ENCODE data around the gene FJX1. TPM values are rescaled to one million over a fixed set of nuclear protein-coding genes. Genes with fewer than 3 reads are reported as not detected.
A peak's percentile ranks its signal among the peaks of the same experiment; 100 is the strongest.

Gene FJX1
- total RNA-seq, 1 donor from 2014 or later = 72.8 TPM

GRCh38 chr11:35655856-35656255 is 37.6 kb downstream of the FJX1 start:
- Mint-ChIP-seq H3K4me1 (peaks cover 13% of the 10 kb centered on the region), H3K9me3 (no peaks in the 10 kb centered on the region), H3K36me3 (no peaks in the 10 kb centered on the region), H3K27me3 (ENCODE audit: low read depth) (peaks cover 2% of the 10 kb centered on the region), H3K4me3 (no peak overlapping the region), H3K27ac (no peak overlapping the region)
- TF ChIP-seq CTCF (IDR thresholded peaks at IDR 0.05; ENCODE audit: unreplicated experiment) = no peak
- DNase-seq (ENCODE audit: low spot score in 2 of 2, unreplicated experiment in 2 of 2) = no peak

GRCh38 chr11:35658020-35658948 is 40.0 kb downstream of the FJX1 start:
- H3K4me1 Mint-ChIP-seq = peaks cover 31% of the 10 kb centered on the region

GRCh38 chr11:35661534-35661933 is 43.3 kb downstream of the FJX1 start:
- H3K27me3 Mint-ChIP-seq (ENCODE audit: low read depth) = peaks cover 2% of the 10 kb centered on the region
- no peak overlapping the region for H3K27ac Mint-ChIP-seq
- H3K9me3 Mint-ChIP-seq = peaks cover 26% of the 10 kb centered on the region
- peaks cover 30% of the 10 kb centered on the region for H3K4me1 Mint-ChIP-seq
- TF ChIP-seq CTCF (IDR thresholded peaks at IDR 0.05; ENCODE audit: unreplicated experiment) = no peak
- H3K36me3 Mint-ChIP-seq = peaks cover 28% of the 10 kb centered on the region
- peak overlapping the region; percentile 95 for H3K4me3 Mint-ChIP-seq
- no peak for DNase-seq (ENCODE audit: low spot score in 2 of 2, unreplicated experiment in 2 of 2)

More at GRCh38 chr11:35658020-35658948, 40.0 kb downstream of the FJX1 start:
- DNase-seq (ENCODE audit: low spot score in 2 of 2, unreplicated experiment in 2 of 2) = no peak
- Mint-ChIP-seq H3K9me3 (peaks cover 3% of the 10 kb centered on the region), H3K27me3 (ENCODE audit: low read depth) (peaks cover 2% of the 10 kb centered on the region), H3K27ac (no peak overlapping the region), H3K36me3 (peaks cover 4% of the 10 kb centered on the region), H3K4me3 (no peak overlapping the region)
- no peak for TF ChIP-seq CTCF (IDR thresholded peaks at IDR 0.05; ENCODE audit: unreplicated experiment)

- no peak for TF ChIP-seq CTCF (IDR thresholded peaks at IDR 0.05; ENCODE audit: unreplicated experiment)
- peak overlapping the region; percentile 95 for H3K4me3 Mint-ChIP-seq
- no peak for DNase-seq (ENCODE audit: low spot score in 2 of 2, unreplicated experiment in 2 of 2)
- peaks cover 33% of the 10 kb centered on the region for H3K36me3 Mint-ChIP-seq
- peaks cover 29% of the 10 kb centered on the region for H3K9me3 Mint-ChIP-seq
- H3K27ac Mint-ChIP-seq = peak overlapping the region; percentile 99
- peaks cover 30% of the 10 kb centered on the region for H3K4me1 Mint-ChIP-seq
- H3K27me3 Mint-ChIP-seq (ENCODE audit: low read depth) = peaks cover under 1% of the 10 kb centered on the region
Measured at GRCh38 chr11:35662061-35662648, 43.9 kb downstream of the FJX1 start.

- Mint-ChIP-seq H3K9me3 (peaks cover 31% of the 10 kb centered on the region), H3K27ac (peak within 1 kb of the TSS; percentile 99), H3K27me3 (ENCODE audit: low read depth) (no peaks in the 10 kb centered on the region), H3K4me3 (peak within 1 kb of the TSS; percentile 95), H3K36me3 (peaks cover 37% of the 10 kb centered on the region), H3K4me1 (peaks cover 30% of the 10 kb centered on the region)
- no peak for TF ChIP-seq CTCF (IDR thresholded peaks at IDR 0.05; ENCODE audit: unreplicated experiment)
- peak; percentile 67 to 83 for DNase-seq (ENCODE audit: low spot score in 2 of 2, unreplicated experiment in 2 of 2)
Measured at GRCh38 chr11:35662649-35663407, 44.6 kb downstream of the FJX1 start, which contains the start of gene TRIM44. Gene TRIM44 (plus strand): TSS chr11:35662775. CDS start chr11:35663112, 337 bp downstream.

Data from mesothelial cell of epicardium (in vitro differentiated cells).